ENCODE measurements around the gene NACA2.
"Not testable (repeated sequence)": the region's sequence is repeated elsewhere in the genome, so short reads cannot be mapped to it uniquely, and the experiment has no call there.

The NACA2 gene

GRCh38 chr17:61591018-61591417 lies at the start of gene NACA2:
Gene NACA2, minus strand, starts transcription at chr17:61591219. Its CDS starts 39 bp downstream, at chr17:61591180.
- DNase-seq: no peak

GRCh38 chr17:61639818-61640217 lies 48.8 kb upstream of the NACA2 start:
- no peak for DNase-seq

GRCh38 chr17:61638087-61638486 lies 47.1 kb upstream of the NACA2 start:
- no peak for DNase-seq

GRCh38 chr17:61635913-61636432 lies 45.0 kb upstream of the NACA2 start:
- DNase-seq: no peak

GRCh38 chr17:61634942-61635538 lies 44.0 kb upstream of the NACA2 start:
- no peak for DNase-seq

GRCh38 chr17:61634011-61634539 lies 43.1 kb upstream of the NACA2 start:
- DNase-seq: no peak

GRCh38 chr17:61632826-61633225 lies 41.8 kb upstream of the NACA2 start:
- DNase-seq: no peak

GRCh38 chr17:61631800-61632199 lies 40.8 kb upstream of the NACA2 start:
- DNase-seq: no peak

GRCh38 chr17:61628158-61628557 lies 37.1 kb upstream of the NACA2 start:
- DNase-seq: not testable (repeated sequence)

GRCh38 chr17:61627658-61628057 lies 36.6 kb upstream of the NACA2 start:
- DNase-seq: no peak

- DNase-seq: no peak
Observed at GRCh38 chr17:61627125-61627524, 36.1 kb upstream of the NACA2 start.

- DNase-seq: no peak
Observed at GRCh38 chr17:61625564-61625963, 34.5 kb upstream of the NACA2 start.

- DNase-seq: no peak
Observed at GRCh38 chr17:61624951-61625350, 33.9 kb upstream of the NACA2 start.

GRCh38 chr17:61621317-61621716 lies 30.3 kb upstream of the NACA2 start:
- no peak for DNase-seq

- DNase-seq: no peak
Observed at GRCh38 chr17:61619953-61620352, 28.9 kb upstream of the NACA2 start.

GRCh38 chr17:61619493-61619892 lies 28.5 kb upstream of the NACA2 start:
- no peak for DNase-seq

- no peak for DNase-seq
Observed at GRCh38 chr17:61618950-61619349, 27.9 kb upstream of the NACA2 start.

GRCh38 chr17:61617330-61617729 lies 26.3 kb upstream of the NACA2 start:
- DNase-seq: no peak

- no peak for DNase-seq
Observed at GRCh38 chr17:61616783-61617182, 25.8 kb upstream of the NACA2 start.

- no peak for DNase-seq
Observed at GRCh38 chr17:61614219-61614618, 23.2 kb upstream of the NACA2 start.

GRCh38 chr17:61611323-61611722 lies 20.3 kb upstream of the NACA2 start:
- no peak for DNase-seq

- DNase-seq: no peak
Observed at GRCh38 chr17:61605692-61606091, 14.7 kb upstream of the NACA2 start.

- DNase-seq: no peak
Observed at GRCh38 chr17:61601297-61601696, 10.3 kb upstream of the NACA2 start.

GRCh38 chr17:61600621-61601020 lies 9.6 kb upstream of the NACA2 start:
- no peak for DNase-seq

GRCh38 chr17:61599608-61600007 lies 8.6 kb upstream of the NACA2 start:
- DNase-seq: no peak

Data from midbrain (tissue), 1 donor.